ACC112 (cell line): ENCODE data around the gene HEXD.
"Not testable (repeated sequence)": the region's sequence is repeated elsewhere in the genome, so short reads cannot be mapped to it uniquely, and the experiment has no call there.

Experiments used
- H2AFZ ChIP-seq: fragments of 200-600 bp; sonication (generic); one replicate; pipeline ENCODE4 v1.6.0; 2017; ENCODE audit warnings: antibody characterized with exemption, low read length; ENCODE audit not compliant: unreplicated experiment
- H3K27ac ChIP-seq: fragments of 200-600 bp; sonication (generic); 2 replicates; pipeline ENCODE4 v1.5.1; 2014; ENCODE audit warnings: low read depth, mild to moderate bottlenecking, antibody characterized with exemption, low read length, moderate library complexity
- H3K27me3 ChIP-seq: fragments of 200-600 bp; sonication (generic); 2 replicates; pipeline ENCODE4 v1.6.1; 2014; ENCODE audit warnings: mild to moderate bottlenecking, antibody characterized with exemption, low read length, moderate library complexity, mixed read lengths; ENCODE audit not compliant: insufficient read depth
- H3K36me3 ChIP-seq: fragments of 200-600 bp; sonication (generic); 2 replicates; pipeline ENCODE4 v1.6.1; 2016; ENCODE audit warnings: mild to moderate bottlenecking, antibody characterized with exemption, low read length, moderate library complexity, mixed read lengths; ENCODE audit not compliant: insufficient read depth
- H3K4me1 ChIP-seq: fragments of 200-600 bp; sonication (generic); one replicate; pipeline ENCODE4 v1.6.1; 2016; ENCODE audit warnings: low read length, mixed read lengths; ENCODE audit not compliant: insufficient read depth, unreplicated experiment, control insufficient read depth
- H3K4me3 ChIP-seq: fragments of 200-600 bp; sonication (generic); 2 replicates; pipeline ENCODE4 v1.5.1; 2014; ENCODE audit warnings: mild to moderate bottlenecking, low read depth, low read length
- H3K79me2 ChIP-seq: fragments of 200-600 bp; sonication (generic); one replicate; pipeline ENCODE4 v1.6.0; 2016; ENCODE audit warnings: low read length; ENCODE audit not compliant: control insufficient read depth, unreplicated experiment, insufficient read depth

Gene HEXD

GRCh38 chr17:82418001-82418986 lies at the start of gene HEXD, which contains the start of gene OGFOD3:
Gene HEXD, plus strand, starts transcription at chr17:82418347. Its CDS starts 1,453 bp downstream, at chr17:82419800.
Gene OGFOD3, minus strand, starts transcription at chr17:82418586. Its CDS starts 101 bp downstream, at chr17:82418485.
- peak within 1 kb of the TSS; percentile 100 for H3K4me3 ChIP-seq
- H2AFZ ChIP-seq = peak within 1 kb of the TSS; percentile 80
- peaks cover 4% of the 10 kb centered on the region for H3K4me1 ChIP-seq
- H3K79me2 ChIP-seq = peaks cover 3% of the 10 kb centered on the region
- no peaks in the 10 kb centered on the region for H3K27me3 ChIP-seq
- H3K27ac ChIP-seq = peak within 1 kb of the TSS; percentile 73; the same call in 1 of the 2 replicates
- peaks cover 7% of the 10 kb centered on the region; the same call in 1 of the 2 replicates for H3K36me3 ChIP-seq

GRCh38 chr17:82369211-82369610 lies 48.9 kb upstream of the HEXD start:
- Histone ChIP-seq H3K27ac (no peak overlapping the region), H3K4me3 (no peak overlapping the region), H3K79me2 (no peaks in the 10 kb centered on the region), H3K36me3 (no peaks in the 10 kb centered on the region), H2AFZ (no peak overlapping the region), H3K4me1 (no peaks in the 10 kb centered on the region), H3K27me3 (peaks cover 41% of the 10 kb centered on the region)

GRCh38 chr17:82370471-82371332 lies 47.4 kb upstream of the HEXD start:
- H3K27me3 ChIP-seq = peaks cover 54% of the 10 kb centered on the region
- H3K79me2 ChIP-seq = no peaks in the 10 kb centered on the region
- H2AFZ ChIP-seq = peak overlapping the region; percentile 55
- no peaks in the 10 kb centered on the region for H3K4me1 ChIP-seq
- no peak overlapping the region for H3K27ac ChIP-seq
- no peaks in the 10 kb centered on the region for H3K36me3 ChIP-seq
- H3K4me3 ChIP-seq = peak overlapping the region; percentile 64

- Histone ChIP-seq H3K36me3 (no peaks in the 10 kb centered on the region), H2AFZ (peak within 1 kb of the TSS; percentile 55), H3K79me2 (no peaks in the 10 kb centered on the region), H3K4me1 (no peaks in the 10 kb centered on the region), H3K4me3 (peak within 1 kb of the TSS; percentile 64), H3K27ac (no peak within 1 kb of the TSS), H3K27me3 (peaks cover 57% of the 10 kb centered on the region)
These were observed 46.6 kb upstream of the HEXD start, which contains the start of gene UTS2R for GRCh38 chr17:82371333-82372248. Gene UTS2R, plus strand, starts transcription at chr17:82371765. Its CDS starts 2,560 bp downstream, at chr17:82374325.

- Histone ChIP-seq H3K27ac (no peak overlapping the region), H3K4me3 (no peak overlapping the region), H3K4me1 (no peaks in the 10 kb centered on the region), H3K36me3 (no peaks in the 10 kb centered on the region), H2AFZ (no peak overlapping the region), H3K79me2 (no peaks in the 10 kb centered on the region), H3K27me3 (peaks cover 57% of the 10 kb centered on the region)
These were observed 45.7 kb upstream of the HEXD start for GRCh38 chr17:82372249-82373071.

- H3K4me1 ChIP-seq, H3K27ac ChIP-seq, H3K4me3 ChIP-seq, H3K36me3 ChIP-seq, H2AFZ ChIP-seq, H3K79me2 ChIP-seq: not testable (repeated sequence)
- peaks cover 57% of the 10 kb centered on the region for H3K27me3 ChIP-seq
These were observed 45.1 kb upstream of the HEXD start for GRCh38 chr17:82373072-82373452.

GRCh38 chr17:82373731-82374625 lies 44.2 kb upstream of the HEXD start:
- H3K36me3 ChIP-seq = no peaks in the 10 kb centered on the region
- no peak overlapping the region for H3K27ac ChIP-seq
- no peak overlapping the region for H3K4me3 ChIP-seq
- peaks cover 57% of the 10 kb centered on the region for H3K27me3 ChIP-seq
- no peaks in the 10 kb centered on the region for H3K79me2 ChIP-seq
- H3K4me1 ChIP-seq = no peaks in the 10 kb centered on the region
- H2AFZ ChIP-seq = no peak overlapping the region

- Histone ChIP-seq H3K4me3 (no peak overlapping the region), H3K36me3 (no peaks in the 10 kb centered on the region), H3K79me2 (no peaks in the 10 kb centered on the region), H3K4me1 (no peaks in the 10 kb centered on the region), H3K27me3 (peaks cover 51% of the 10 kb centered on the region), H3K27ac (no peak overlapping the region), H2AFZ (no peak overlapping the region)
These were observed 43.4 kb upstream of the HEXD start for GRCh38 chr17:82374626-82375331.
